GM10248 (cell line): Measurements from ENCODE around the gene PTPRU.

Experiments
- CTCF ChIA-PET: fragments of 300-600 bp; sonication (Branson Sonifier 250); formaldehyde crosslinking; extraction: SDS; loops from one replicate; lab custom pipeline; 2021; ENCODE audit warnings: antibody characterized with exemption; lab: Yijun Ruan, JAX
- POLR2A ChIA-PET: fragments of 350-650 bp; sonication (Branson Sonifier 250); formaldehyde crosslinking; extraction: SDS; loops from one replicate; lab custom pipeline; 2020; ENCODE audit warnings: antibody characterized with exemption; lab: Yijun Ruan, JAX
- DNase-seq: peaks from one replicate; pipeline ENCODE4 v3.0.0; 2012; ENCODE audit errors: extremely low spot score
- CTCF ChIP-seq: IDR thresholded peaks from 2 replicates; pipeline ENCODE4 v1.5.1; 2012; ENCODE audit warnings: mild to moderate bottlenecking, low read depth; ENCODE audit errors: extremely low read depth, missing control alignments, control extremely low read depth

Gene PTPRU

DNA sequence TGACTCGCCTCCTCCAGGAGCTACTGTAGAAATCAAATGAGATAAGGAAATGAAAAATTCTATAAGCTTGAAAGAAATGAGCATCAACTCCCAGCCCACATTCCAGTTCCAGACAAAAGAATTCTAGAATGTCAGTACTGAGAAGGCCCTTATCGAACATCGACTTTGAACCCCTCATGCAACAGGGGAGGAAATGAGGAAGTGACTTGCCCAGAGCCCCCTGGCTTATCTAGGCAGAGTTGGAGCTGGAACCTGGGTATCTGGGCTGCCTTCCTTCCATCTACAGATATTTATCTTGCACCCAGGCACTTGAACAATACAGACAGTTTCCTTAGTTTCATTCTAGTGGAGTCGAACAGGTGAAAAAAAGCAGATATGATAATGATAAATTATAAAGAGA, 27.9 kb upstream of the PTPRU start:
- CTCF ChIA-PET, result interaction anchor here (1.1 to 3.1 kb wide), 3 partner anchors 26 to 331 kb away, joined by 4 to 7 read pairs (median 4); partner anchors contain the start of gene SRSF4
- no peak for TF ChIP-seq CTCF
- no peak for DNase-seq
- POLR2A ChIA-PET, result no interaction called here

- POLR2A ChIA-PET, result interaction anchor here (1.0 kb wide), 1 partner anchor 132 kb away, joined by 5 read pairs; no protein-coding TSS in a partner anchor
- CTCF ChIA-PET, result interaction anchor here (2.1 to 3.1 kb wide), 2 partner anchors 27 to 332 kb away, joined by 7 to 10 read pairs; partner anchors contain the start of gene SRSF4
These were observed 27.1 kb upstream of the PTPRU start for GRCh38 chr1:29209173-29209572.

GRCh38 chr1:29210278-29211085, 25.8 kb upstream of the PTPRU start:
- TF ChIP-seq CTCF, result no peak
- ChIA-PET CTCF (interaction anchor here (0.7 to 3.1 kb wide), 4 partner anchors 8 to 333 kb away, joined by 3 to 13 read pairs (median 8); partner anchors contain the start of gene SRSF4), POLR2A (interaction anchor here (1.0 kb wide), 1 partner anchor 131 kb away, joined by 5 read pairs; no protein-coding TSS in a partner anchor)
- peak; percentile 79 for DNase-seq

More at GRCh38 chr1:29209173-29209572, 27.1 kb upstream of the PTPRU start:
- TF ChIP-seq CTCF, result no peak
- DNase-seq, result no peak

GRCh38 chr1:29211086-29212030, 25.0 kb upstream of the PTPRU start:
- CTCF ChIA-PET, result interaction anchor here (0.7 to 3.1 kb wide), 4 partner anchors 9 to 334 kb away, joined by 3 to 13 read pairs (median 8); partner anchors contain the start of gene SRSF4
- no peak for DNase-seq
- POLR2A ChIA-PET, result no interaction called here
- no peak for TF ChIP-seq CTCF

DNA sequence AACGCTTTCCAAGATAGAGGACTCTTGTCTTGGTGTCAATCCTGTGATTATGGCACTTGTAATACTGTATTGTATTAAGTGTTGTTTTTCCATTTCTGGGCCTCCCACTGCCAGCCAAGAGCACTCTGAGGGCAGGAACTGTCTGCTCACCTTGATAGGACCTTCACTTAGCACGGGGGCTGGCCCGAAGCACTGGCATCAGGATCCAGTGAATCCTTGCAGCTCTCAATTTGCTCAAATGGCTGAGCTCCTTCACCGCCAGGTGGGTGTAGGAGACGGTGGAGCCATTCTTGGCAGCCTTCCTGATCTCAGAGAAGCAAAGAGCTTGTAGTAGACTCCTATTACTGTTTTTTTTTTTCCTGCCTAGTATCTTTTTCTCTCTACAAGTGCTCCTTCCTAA, 23.3 kb upstream of the PTPRU start:
- ChIA-PET CTCF (interaction anchor here (0.6 to 1.8 kb wide), 4 partner anchors 9 to 336 kb away, joined by 3 to 10 read pairs (median 5); no protein-coding TSS in a partner anchor), POLR2A (no interaction called here)
- no peak for DNase-seq
- TF ChIP-seq CTCF, result no peak

DNA sequence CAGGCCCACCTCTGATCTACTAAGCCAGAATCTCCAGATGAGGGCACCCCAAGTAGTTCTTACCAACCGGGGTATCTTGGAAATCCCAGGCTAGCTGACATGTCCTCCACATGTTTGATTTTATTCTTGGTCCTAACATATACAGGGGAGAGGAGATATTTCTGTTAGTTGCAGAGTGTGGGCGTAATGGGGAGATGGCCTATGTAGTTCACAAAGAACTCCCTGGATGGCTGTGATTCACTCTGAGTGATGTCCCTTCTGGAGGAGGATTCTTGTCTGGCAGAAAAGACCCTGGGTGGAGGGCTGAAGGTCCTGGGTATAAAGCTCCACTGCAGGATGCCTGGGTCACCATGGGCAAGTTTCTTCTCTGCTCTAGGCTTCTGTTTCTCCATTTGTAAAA, 18.7 kb upstream of the PTPRU start:
- CTCF ChIA-PET, result interaction anchor here (1.1 to 3.9 kb wide), 5 partner anchors 12 to 482 kb away, joined by 3 to 16 read pairs (median 3); no protein-coding TSS in a partner anchor
- no peak for TF ChIP-seq CTCF
- POLR2A ChIA-PET, result no interaction called here
- DNase-seq, result no peak
